Parathyroid adenoma (tissue), 2 donors: ENCODE results near the gene TMEM95.
A peak's percentile ranks its signal among the peaks of the same experiment; 100 is the strongest.
"Not testable (repeated sequence)": the region's sequence is repeated elsewhere in the genome, so short reads cannot be mapped to it uniquely, and the experiment has no call there.

Experiments used
- H2AFZ ChIP-seq: fragments of 300-600 bp; sonication (generic); one replicate; pipeline ENCODE4 v1.7.0; 2017; ENCODE audit warnings: antibody characterized with exemption, mild to moderate bottlenecking
- H3K27ac ChIP-seq: fragments of 300-600 bp; sonication (generic); one replicate; pipeline ENCODE4 v1.7.0; 2017
- H3K27me3 ChIP-seq: fragments of 300-600 bp; sonication (generic); one replicate; pipeline ENCODE4 v1.7.0; 2017; ENCODE audit warnings: low read length; ENCODE audit not compliant: control insufficient read depth, insufficient read depth
- H3K36me3 ChIP-seq: fragments of 300-600 bp; sonication (generic); one replicate; pipeline ENCODE4 v1.7.0; 2017; ENCODE audit warnings: low read length; ENCODE audit not compliant: control insufficient read depth, insufficient read depth
- H3K4me1 ChIP-seq: fragments of 300-600 bp; sonication (generic); one replicate; pipeline ENCODE4 v1.7.0; 2017; ENCODE audit warnings: control low read depth
- H3K4me2 ChIP-seq: fragments of 300-600 bp; sonication (generic); one replicate; pipeline ENCODE4 v1.7.0; 2017; ENCODE audit warnings: low read length
- H3K4me3 ChIP-seq: fragments of 300-600 bp; sonication (generic); one replicate; pipeline ENCODE4 v1.7.0; 2017; ENCODE audit warnings: low read depth, low read length
- H3K79me2 ChIP-seq: fragments of 300-600 bp; sonication (generic); one replicate; pipeline ENCODE4 v1.7.0; 2017; ENCODE audit warnings: control low read depth
- H3K9ac ChIP-seq: fragments of 300-600 bp; sonication (generic); one replicate; pipeline ENCODE4 v1.7.0; 2017; ENCODE audit warnings: mild to moderate bottlenecking
- H3K9me3 ChIP-seq: fragments of 300-600 bp; sonication (generic); one replicate; pipeline ENCODE4 v1.7.0; 2017; ENCODE audit warnings: low read length; ENCODE audit not compliant: control insufficient read depth
- CTCF ChIP-seq: fragments of 300-600 bp; sonication (generic); IDR thresholded peaks from one replicate; pipeline ENCODE4 v1.7.0; 2017; ENCODE audit warnings: antibody characterized with exemption, mild to moderate bottlenecking
- donor health status: primary hyperparathyroidism.

Gene TMEM95

GRCh38 chr17:7329997-7330637 lies 24.8 kb upstream of the TMEM95 start:
- H3K27ac ChIP-seq: peak overlapping the region; percentile 94
- H3K27me3 ChIP-seq: no peaks in the 10 kb centered on the region
- no peaks in the 10 kb centered on the region for H3K9me3 ChIP-seq
- H3K4me2 ChIP-seq: peak overlapping the region; percentile 96
- TF ChIP-seq CTCF: no peak
- no peak overlapping the region for H3K9ac ChIP-seq
- H3K4me3 ChIP-seq: peak overlapping the region; percentile 95
- H2AFZ ChIP-seq: peak overlapping the region; percentile 81
- no peaks in the 10 kb centered on the region for H3K36me3 ChIP-seq
- H3K4me1 ChIP-seq: peaks cover 9% of the 10 kb centered on the region
- no peaks in the 10 kb centered on the region for H3K79me2 ChIP-seq

- peak overlapping the region; percentile 94 for H3K27ac ChIP-seq
- no peaks in the 10 kb centered on the region for H3K27me3 ChIP-seq
- no peak for TF ChIP-seq CTCF
- no peak overlapping the region for H3K4me3 ChIP-seq
- peaks cover 9% of the 10 kb centered on the region for H3K4me1 ChIP-seq
- H2AFZ ChIP-seq: peak overlapping the region; percentile 81
- no peak overlapping the region for H3K9ac ChIP-seq
- peak overlapping the region; percentile 96 for H3K4me2 ChIP-seq
- no peaks in the 10 kb centered on the region for H3K79me2 ChIP-seq
- no peaks in the 10 kb centered on the region for H3K36me3 ChIP-seq
- H3K9me3 ChIP-seq: no peaks in the 10 kb centered on the region
These were observed 24.3 kb upstream of the TMEM95 start for GRCh38 chr17:7330638-7331015.

GRCh38 chr17:7332111-7332510 lies 22.8 kb upstream of the TMEM95 start:
- no peaks in the 10 kb centered on the region for H3K9me3 ChIP-seq
- H3K27ac ChIP-seq: no peak overlapping the region
- H2AFZ ChIP-seq: no peak overlapping the region
- H3K4me1 ChIP-seq: peaks cover 9% of the 10 kb centered on the region
- H3K4me3 ChIP-seq: no peak overlapping the region
- no peaks in the 10 kb centered on the region for H3K79me2 ChIP-seq
- no peak for TF ChIP-seq CTCF
- no peak overlapping the region for H3K4me2 ChIP-seq
- no peaks in the 10 kb centered on the region for H3K36me3 ChIP-seq
- H3K27me3 ChIP-seq: no peaks in the 10 kb centered on the region
- no peak overlapping the region for H3K9ac ChIP-seq

- not testable (repeated sequence) for H3K27me3 ChIP-seq, H3K9me3 ChIP-seq, H3K4me1 ChIP-seq, H3K4me3 ChIP-seq, H3K79me2 ChIP-seq, H3K9ac ChIP-seq, H3K36me3 ChIP-seq, H3K4me2 ChIP-seq, H3K27ac ChIP-seq
- H2AFZ ChIP-seq: peak overlapping the region; percentile 21
These were observed 22.3 kb upstream of the TMEM95 start for GRCh38 chr17:7332600-7333069.

GRCh38 chr17:7334938-7335538 lies 19.9 kb upstream of the TMEM95 start:
- no peaks in the 10 kb centered on the region for H3K27me3 ChIP-seq
- H3K4me3 ChIP-seq: no peak overlapping the region
- no peak overlapping the region for H2AFZ ChIP-seq
- H3K79me2 ChIP-seq: no peaks in the 10 kb centered on the region
- H3K27ac ChIP-seq: no peak overlapping the region
- no peak overlapping the region for H3K9ac ChIP-seq
- H3K4me1 ChIP-seq: peaks cover 3% of the 10 kb centered on the region
- no peak for TF ChIP-seq CTCF
- no peaks in the 10 kb centered on the region for H3K36me3 ChIP-seq
- no peak overlapping the region for H3K4me2 ChIP-seq
- H3K9me3 ChIP-seq: no peaks in the 10 kb centered on the region

- not testable (repeated sequence) for H3K9ac ChIP-seq, H3K36me3 ChIP-seq, H3K4me3 ChIP-seq, H3K27ac ChIP-seq, H3K9me3 ChIP-seq, H2AFZ ChIP-seq, H3K4me2 ChIP-seq, H3K27me3 ChIP-seq, H3K4me1 ChIP-seq, H3K79me2 ChIP-seq
These were observed 19.2 kb upstream of the TMEM95 start for GRCh38 chr17:7335765-7336164.
